Measurements from ENCODE around the gene TRMT10B.

DNA sequence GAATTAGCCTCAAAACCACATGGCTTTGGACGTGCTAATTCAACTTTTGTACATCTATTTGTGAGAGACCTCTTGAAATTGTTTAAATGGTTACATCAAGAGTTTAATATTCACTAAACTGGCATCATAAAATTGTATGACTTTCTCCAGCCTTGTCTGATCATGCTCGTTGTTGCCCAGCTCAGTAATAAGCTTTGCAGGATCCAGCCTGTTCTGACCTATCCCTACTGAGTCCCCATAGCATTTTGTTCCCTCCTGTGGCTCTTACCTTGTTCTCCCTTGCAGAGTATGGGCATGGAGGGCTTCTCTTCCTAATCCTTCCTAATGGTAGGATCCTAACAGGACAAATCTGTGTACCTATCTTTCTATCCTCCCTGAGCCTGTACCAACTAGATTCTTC is 24.9 kb downstream of the TRMT10B start:
- TF ChIP-seq SPI1 (IDR thresholded peaks at IDR 0.05; ENCODE audit: borderline replicate concordance, insufficient read depth, low read depth, low read length) (no peak), HDAC2 (IDR thresholded peaks at IDR 0.05) (no peak), FOXM1 (IDR thresholded peaks at IDR 0.05; ENCODE audit: low read depth, low read length) (no peak)
- TF ChIP-seq, protein P1, sequence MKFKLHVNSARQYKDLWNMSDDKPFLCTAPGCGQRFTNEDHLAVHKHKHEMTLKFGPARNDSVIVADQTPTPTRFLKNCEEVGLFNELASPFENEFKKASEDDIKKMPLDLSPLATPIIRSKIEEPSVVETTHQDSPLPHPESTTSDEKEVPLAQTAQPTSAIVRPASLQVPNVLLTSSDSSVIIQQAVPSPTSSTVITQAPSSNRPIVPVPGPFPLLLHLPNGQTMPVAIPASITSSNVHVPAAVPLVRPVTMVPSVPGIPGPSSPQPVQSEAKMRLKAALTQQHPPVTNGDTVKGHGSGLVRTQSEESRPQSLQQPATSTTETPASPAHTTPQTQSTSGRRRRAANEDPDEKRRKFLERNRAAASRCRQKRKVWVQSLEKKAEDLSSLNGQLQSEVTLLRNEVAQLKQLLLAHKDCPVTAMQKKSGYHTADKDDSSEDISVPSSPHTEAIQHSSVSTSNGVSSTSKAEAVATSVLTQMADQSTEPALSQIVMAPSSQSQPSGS (IDR thresholded peaks at IDR 0.05; ENCODE audit: low read length): no peak
- TF ChIP-seq, protein P2, sequence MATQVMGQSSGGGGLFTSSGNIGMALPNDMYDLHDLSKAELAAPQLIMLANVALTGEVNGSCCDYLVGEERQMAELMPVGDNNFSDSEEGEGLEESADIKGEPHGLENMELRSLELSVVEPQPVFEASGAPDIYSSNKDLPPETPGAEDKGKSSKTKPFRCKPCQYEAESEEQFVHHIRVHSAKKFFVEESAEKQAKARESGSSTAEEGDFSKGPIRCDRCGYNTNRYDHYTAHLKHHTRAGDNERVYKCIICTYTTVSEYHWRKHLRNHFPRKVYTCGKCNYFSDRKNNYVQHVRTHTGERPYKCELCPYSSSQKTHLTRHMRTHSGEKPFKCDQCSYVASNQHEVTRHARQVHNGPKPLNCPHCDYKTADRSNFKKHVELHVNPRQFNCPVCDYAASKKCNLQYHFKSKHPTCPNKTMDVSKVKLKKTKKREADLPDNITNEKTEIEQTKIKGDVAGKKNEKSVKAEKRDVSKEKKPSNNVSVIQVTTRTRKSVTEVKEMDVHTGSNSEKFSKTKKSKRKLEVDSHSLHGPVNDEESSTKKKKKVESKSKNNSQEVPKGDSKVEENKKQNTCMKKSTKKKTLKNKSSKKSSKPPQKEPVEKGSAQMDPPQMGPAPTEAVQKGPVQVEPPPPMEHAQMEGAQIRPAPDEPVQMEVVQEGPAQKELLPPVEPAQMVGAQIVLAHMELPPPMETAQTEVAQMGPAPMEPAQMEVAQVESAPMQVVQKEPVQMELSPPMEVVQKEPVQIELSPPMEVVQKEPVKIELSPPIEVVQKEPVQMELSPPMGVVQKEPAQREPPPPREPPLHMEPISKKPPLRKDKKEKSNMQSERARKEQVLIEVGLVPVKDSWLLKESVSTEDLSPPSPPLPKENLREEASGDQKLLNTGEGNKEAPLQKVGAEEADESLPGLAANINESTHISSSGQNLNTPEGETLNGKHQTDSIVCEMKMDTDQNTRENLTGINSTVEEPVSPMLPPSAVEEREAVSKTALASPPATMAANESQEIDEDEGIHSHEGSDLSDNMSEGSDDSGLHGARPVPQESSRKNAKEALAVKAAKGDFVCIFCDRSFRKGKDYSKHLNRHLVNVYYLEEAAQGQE (IDR thresholded peaks at IDR 0.05; ENCODE audit: low read depth, low read length): no peak
- TF ChIP-seq, protein P3, sequence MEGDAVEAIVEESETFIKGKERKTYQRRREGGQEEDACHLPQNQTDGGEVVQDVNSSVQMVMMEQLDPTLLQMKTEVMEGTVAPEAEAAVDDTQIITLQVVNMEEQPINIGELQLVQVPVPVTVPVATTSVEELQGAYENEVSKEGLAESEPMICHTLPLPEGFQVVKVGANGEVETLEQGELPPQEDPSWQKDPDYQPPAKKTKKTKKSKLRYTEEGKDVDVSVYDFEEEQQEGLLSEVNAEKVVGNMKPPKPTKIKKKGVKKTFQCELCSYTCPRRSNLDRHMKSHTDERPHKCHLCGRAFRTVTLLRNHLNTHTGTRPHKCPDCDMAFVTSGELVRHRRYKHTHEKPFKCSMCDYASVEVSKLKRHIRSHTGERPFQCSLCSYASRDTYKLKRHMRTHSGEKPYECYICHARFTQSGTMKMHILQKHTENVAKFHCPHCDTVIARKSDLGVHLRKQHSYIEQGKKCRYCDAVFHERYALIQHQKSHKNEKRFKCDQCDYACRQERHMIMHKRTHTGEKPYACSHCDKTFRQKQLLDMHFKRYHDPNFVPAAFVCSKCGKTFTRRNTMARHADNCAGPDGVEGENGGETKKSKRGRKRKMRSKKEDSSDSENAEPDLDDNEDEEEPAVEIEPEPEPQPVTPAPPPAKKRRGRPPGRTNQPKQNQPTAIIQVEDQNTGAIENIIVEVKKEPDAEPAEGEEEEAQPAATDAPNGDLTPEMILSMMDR (IDR thresholded peaks at IDR 0.05 in 2 of 3, conservative IDR thresholded peaks at IDR 0.05 in 1 of 3; ENCODE audit: control insufficient read depth in 2 of 3, extremely low read depth in 1 of 3, insufficient read depth in 1 of 3, low read depth in 3 of 3, low read length in 3 of 3): no peak
